HG03460 (cell line): Measurements from ENCODE around the gene TEX2.

ENCODE experiments used
- ATAC-seq: cut with Tn5 transposase; IDR thresholded peaks from one replicate; pipeline ENCODE4 v1.9.1; 2021; ENCODE audit not compliant: unreplicated experiment

The TEX2 gene

GRCh38 chr17:64162554-64162953 lies 100.5 kb downstream of the TEX2 start:
- no peak for ATAC-seq

DNA sequence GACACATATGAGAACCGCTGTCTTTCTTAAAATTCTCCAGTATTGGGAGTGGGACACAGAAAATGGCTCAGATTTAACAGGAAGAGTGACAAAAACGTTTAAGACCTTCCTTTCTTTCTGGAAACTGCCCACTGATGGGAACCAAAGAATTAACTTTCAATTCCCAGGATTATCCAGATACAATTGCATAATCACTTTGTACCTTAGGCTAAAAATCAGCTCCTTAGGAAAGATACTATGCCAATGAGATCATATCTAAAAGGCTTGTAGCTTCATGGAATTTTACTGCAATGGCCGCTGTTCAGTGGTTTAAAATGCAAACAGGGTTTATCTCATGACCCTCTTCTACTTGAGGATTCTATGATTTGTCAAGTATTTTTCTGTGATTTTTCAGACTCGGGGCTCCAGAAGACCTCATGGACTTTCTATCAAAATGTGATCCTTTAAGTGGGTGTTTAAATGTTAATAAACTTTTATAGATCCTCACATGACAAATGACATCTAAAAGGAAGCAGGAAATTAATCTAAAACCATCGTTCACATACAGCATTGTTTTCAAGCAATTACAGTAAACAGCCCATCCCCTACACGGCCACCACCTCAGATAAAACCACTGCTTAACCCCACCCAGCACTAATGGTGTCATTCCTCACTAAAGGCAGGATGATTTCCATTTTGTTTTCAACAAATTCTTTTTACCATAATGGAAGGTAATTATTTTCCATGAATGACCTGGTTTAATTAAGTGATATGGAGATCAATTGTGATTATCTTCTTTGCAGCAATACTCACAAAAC lies 101.5 kb downstream of the TEX2 start:
- ATAC-seq, result no peak

DNA sequence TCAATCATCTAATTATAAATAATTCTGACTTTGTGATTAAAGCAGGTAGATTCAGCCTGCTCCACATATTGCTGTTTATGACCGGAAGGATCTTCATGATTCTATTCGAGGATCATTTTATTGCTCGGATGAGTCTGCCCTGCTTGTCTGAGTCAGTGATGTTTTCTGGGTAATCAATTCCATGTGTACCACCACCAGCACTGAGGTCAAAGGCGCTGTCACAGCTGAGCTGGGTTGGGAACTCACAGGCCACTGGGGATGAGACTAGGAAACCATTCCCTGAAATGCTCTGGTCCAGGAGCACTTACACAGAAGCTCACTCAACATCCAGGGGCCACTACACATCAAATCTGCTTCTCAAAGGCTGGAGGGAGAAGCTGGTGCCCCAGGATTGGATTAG lies 102.7 kb downstream of the TEX2 start:
- ATAC-seq, result no peak

DNA sequence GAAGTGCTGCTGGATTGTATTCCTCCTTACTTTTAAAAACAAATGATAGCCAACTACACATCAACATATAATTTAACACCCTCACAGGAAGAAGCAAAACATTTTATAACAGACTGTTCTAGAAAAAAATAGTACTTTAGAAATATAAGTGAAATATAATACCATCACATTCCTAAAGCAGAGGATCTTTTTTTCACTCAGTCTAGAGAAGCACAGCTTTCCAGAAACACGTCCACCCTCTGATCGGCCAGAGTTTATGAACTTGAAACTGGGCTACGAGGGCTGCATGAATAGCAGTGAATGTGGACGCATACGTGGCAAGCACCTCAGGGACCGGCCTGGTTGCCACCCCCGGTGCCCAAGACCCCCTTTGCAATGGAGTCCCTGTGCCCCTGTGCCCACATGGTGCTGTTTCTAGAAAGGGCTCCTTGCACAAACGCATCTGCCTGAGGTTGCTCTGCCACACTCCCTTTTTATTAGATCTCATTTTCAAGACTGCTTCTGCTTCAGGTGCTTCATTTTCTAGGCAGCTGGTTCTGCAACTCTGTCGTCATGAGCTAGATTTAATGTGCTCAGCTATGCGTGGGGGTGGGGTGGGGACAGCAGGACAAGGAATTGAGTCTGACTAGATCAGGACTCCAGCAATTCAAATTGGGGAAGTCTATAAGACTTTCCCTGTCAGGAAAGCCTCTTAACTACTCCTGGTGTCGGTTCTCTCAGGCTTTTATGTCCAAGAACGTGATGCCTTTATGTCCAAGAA lies 104.0 kb downstream of the TEX2 start:
- ATAC-seq, result no peak

DNA sequence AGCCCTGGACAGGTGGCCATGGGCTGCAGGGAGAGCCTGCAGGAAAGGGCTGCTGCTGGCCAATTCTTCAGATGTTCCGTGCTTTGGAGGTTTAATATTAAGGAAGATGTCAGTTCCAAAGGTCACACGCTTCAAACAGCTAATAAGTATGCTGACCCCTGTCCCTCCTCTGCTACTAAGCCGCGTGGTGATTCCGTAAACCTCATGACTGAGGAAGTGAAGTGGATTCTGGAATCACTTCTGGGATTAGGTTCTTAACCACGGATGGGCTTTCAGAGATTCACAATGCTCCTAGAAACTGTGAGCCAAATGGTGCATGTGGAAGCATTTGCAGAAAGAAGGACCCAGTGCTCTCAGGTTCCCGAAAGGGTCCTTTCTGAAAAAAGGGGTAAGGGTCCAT lies 104.7 kb downstream of the TEX2 start:
- ATAC-seq, result no peak

GRCh38 chr17:64157669-64158180 lies 105.3 kb downstream of the TEX2 start:
- no peak for ATAC-seq

- no peak for ATAC-seq
Observed at GRCh38 chr17:64156670-64157069, 106.4 kb downstream of the TEX2 start.

GRCh38 chr17:64155751-64156544 lies 107.1 kb downstream of the TEX2 start:
- no peak for ATAC-seq

DNA sequence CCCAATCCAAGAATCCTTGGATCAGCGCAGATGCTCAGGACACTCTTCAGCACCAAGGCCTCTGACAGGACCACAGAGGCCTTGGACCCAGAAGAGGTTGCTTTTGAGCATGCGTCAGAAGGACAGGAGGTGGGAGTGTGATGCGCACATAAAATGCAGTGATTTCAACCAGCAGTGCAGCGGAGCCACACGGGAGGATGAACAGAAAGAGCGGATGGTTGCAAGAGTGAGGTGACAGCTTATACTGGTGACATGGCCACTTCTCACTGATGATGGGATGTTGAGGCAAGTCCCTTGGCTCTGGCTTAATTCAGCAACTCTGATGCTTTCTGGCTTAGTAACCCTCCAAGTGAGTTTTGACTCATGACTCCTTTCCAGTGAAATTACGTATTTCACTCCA lies 107.9 kb downstream of the TEX2 start:
- ATAC-seq, result no peak

DNA sequence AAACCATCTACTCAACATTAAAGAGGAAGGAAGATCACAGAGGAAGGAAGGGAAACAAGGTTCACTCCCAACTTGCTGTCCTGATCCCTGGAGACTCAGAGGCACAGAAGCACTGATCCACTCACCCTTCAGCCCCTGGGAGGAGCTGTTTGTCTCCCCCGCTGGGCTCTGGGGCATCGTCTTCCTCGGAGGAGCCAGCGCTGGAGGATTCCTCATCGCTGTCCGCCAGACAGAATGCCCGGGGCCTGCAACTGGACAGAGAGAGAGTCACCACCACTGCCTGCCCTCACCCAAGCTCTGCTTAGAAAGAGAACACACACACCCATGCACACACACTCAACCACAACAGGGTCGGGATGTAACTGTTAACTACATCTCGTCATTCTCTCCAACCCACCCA lies 108.3 kb downstream of the TEX2 start:
- ATAC-seq, result no peak

DNA sequence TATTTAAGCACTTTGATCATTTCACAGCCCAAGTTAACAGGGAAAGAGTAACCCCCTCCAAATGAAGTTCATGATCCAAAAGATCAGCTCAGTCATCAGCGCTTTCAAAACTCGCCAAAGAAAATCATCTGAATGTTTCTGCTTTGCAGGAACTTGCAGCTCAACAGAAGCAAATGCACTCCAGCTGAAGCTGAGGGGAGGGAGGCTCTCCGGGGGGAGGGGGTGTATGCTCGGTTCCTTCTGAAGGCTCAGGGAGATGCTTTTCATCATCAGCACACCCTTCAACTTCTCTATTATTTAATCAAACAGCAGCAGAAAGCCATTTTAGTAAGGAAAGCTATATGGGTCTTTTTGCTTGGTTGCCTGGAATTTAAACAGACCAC lies 108.8 kb downstream of the TEX2 start:
- no peak for ATAC-seq

DNA sequence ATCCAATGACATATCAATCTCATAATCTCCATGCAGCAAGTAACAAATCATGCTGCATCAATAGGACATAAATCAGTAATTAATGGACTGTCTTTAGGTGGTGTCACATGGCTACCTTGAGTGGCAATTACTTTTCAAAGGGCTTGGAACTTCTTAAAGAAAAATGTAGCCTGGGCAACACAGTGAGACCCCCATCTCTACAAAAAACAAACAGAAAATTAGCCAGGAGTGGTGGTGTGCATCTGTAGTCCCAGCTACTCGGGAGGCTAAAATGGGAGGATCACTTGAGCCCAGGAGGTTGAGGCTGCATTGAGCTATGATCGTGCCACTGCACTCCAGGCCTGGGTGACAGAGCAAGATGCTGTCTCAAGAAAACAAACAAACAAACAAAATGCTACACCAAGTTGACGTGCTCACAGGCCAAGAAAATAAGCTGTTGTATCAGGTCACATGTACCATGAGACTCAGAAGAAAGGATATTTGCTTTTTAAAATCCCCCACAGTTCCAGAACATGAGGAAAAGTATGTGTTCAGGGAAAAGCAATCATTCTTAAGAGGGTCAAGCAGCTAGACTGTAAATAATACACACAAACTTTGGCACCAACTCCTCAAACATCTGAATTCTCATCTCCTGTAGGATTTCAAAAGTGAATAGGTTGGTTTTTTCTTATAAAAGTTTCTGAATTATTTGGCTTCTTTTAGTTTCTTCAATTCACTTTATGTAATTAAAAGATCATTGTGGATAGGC lies 109.3 kb downstream of the TEX2 start:
- ATAC-seq, result no peak

GRCh38 chr17:64152428-64153125 lies 110.5 kb downstream of the TEX2 start:
- ATAC-seq, result no peak

GRCh38 chr17:64151016-64151368 lies 112.1 kb downstream of the TEX2 start:
- ATAC-seq, result no peak

- no peak for ATAC-seq
Observed at GRCh38 chr17:64150237-64151015, 112.6 kb downstream of the TEX2 start.

- ATAC-seq, result no peak
Observed at GRCh38 chr17:64149196-64149595, 113.9 kb downstream of the TEX2 start.

- ATAC-seq, result no peak
Observed at GRCh38 chr17:64148699-64149098, 114.4 kb downstream of the TEX2 start.

DNA sequence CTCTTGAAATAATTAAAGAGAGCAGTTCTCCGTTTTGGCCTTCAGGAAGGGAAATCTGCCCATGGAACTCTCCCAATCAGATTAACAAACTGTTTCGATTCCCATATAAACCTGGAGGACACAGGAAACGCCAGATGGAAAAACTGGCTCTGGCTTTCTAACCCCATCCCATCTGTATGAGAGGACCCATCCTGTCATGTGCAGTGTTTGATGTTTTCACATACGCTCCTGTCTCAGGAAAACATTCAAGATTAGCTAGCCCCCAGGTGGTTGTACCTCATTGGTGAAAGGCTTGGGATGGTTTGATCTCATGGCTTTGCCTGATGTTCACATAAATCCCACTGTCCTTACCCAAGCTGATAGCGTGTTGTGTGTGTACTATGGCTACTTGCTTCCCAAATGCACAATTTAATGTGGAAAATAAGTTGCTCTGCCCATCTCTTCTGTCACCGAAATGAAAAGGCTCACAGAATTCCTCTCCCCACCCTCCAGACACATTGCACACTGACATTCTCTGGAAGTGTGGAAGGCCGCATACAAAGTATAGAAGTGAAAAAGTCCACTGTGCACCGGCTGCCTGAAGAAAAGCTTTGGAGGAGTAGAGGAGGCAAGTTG lies 114.9 kb downstream of the TEX2 start:
- ATAC-seq, result no peak
